Stimulated activated CD4-positive, alpha-beta T cell treated with anti-CD3 and anti-CD28 coated beads, Interleukin-15, amount 100 ng/mL, for 48 hours (primary cell): ENCODE data around the gene ARTN.

Experiments
- DNase-seq, 2 donors: peaks; one replicate each; pipeline ENCODE4 v3.0.0-alpha.2; 2020; ENCODE audit warnings: low read depth in 2 of 2

The ARTN gene

DNA sequence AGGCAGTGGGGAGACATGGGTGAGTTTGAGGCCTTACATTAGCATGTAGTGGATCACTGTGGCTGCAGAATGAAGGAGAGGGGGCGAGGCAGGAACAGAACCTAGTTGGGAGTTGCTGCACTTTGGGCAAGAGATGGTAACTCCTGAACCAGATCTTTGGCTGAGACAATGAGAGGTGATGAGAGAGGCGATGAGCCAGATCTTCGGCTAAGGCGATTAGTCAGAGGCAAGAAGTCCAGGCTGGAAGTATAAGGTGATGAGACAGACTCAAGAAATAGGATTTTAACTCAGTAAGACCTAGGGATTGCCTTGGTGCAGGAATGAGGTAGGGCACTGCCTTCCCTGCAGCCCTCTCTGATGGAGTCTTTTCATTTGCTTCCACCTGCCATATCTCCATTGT is 9.1 kb upstream of the ARTN start:
- DNase-seq: no peak

DNA sequence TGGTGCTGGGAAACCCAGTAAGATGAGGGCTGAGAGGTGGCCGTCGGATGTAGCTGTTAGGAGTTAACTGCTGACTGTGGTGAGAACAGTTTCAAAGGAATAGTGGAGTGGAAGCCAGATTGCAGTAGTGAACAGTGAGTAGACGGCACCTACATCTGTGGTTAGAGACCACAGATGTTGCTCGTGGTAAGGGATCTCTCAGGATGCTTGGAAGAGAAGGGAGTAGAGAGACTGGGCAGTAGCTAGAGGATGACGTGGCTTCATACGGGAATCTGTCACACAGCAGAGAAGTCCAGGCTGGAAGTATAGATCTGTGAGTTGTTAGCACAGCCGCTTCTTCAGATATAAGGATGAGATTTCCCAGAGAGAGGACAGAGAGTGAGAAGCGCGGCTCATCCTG is 7.8 kb upstream of the ARTN start:
- no peak for DNase-seq

DNA sequence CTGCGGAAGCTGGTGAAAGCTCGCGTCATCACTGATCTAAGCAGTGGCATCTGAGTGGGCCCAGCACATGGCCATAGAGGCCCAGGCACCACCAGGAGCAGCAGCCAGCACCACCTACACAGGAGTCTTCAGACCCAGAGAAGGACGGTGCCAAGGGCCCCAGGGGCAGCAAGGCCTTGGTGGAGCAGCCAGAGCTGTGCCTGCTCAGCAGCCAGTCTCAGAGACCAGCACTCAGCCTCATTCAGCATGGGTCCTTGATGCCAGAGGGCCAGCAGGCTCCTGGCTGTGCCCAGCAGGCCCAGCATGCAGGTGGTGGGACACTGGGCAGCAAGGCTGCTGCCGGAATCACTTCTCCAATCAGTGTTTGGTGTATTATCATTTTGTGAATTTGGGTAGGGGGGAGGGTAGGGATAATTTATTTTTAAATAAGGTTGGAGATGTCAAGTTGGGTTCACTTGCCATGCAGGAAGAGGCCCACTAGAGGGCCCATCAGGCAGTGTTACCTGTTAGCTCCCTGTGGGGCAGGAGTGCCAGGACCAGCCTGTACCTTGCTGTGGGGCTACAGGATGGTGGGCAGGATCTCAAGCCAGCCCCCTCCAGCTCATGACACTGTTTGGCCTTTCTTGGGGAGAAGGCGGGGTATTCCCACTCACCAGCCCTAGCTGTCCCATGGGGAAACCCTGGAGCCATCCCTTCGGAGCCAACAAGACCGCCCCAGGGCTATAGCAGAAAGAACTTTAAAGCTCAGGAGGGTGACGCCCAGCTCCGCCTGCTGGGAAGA is 3.2 kb upstream of the ARTN start:
- no peak for DNase-seq

DNA sequence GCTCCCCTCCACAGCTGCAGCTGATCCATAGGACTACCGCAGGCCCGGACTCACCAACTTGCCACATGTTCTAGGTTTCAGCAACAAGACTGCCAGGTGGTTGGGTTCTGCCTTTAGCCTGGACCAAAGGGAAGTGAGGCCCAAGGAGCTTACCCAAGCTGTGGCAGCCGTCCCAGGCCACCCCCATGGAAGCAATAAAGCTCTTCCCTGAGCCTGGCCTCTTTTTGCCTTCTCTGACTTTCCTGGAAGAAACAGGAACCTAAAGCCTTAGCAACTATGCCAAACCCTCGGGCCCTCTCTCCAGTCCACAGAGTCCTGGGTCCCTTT is 2.7 kb upstream of the ARTN start:
- no peak for DNase-seq

DNA sequence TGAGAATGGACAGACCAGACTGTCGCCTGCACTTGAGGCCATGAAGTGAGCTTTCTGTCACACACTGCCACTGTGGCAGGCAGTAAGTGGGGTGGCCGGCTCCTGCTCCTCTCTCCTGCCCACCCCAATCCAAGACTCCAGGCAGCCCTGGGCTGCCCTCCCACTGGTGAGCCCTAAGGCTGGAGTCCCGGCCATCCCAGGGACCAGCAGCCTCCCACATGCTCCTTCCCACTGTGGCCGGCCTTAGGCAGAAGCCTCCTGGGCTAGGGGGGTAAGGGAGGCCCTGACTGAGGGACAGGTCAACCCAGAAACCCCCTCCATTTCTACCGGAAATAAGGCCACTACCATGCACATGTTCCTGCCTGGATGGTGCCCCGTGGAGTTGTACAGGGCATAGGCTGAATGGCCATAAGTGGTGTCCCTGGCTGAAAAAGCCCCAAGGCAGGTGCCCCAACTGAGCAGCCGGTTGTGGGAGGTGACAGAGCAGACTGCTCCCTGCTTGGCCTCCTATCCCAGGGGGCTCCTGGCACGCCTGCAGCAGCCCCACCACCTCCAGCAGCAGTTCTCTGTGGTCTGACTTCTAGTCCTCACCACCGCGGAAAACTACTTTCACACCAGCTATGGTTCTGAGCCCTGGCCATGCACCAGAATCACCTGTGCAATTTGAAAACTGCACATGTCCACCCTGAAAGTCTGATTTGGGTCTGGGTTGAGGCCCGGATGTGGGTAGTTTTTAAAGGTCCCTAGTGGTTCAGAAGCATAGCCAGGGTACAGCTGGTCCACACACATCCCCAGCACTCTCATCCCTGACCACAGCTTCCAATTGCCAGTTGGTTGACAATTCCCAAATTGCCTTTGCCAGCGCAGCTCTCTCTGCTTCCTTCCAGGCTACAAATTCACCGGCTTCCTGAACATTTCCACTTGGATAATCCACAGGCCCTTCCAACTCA is 1.6 kb upstream of the ARTN start:
- no peak for DNase-seq

DNA sequence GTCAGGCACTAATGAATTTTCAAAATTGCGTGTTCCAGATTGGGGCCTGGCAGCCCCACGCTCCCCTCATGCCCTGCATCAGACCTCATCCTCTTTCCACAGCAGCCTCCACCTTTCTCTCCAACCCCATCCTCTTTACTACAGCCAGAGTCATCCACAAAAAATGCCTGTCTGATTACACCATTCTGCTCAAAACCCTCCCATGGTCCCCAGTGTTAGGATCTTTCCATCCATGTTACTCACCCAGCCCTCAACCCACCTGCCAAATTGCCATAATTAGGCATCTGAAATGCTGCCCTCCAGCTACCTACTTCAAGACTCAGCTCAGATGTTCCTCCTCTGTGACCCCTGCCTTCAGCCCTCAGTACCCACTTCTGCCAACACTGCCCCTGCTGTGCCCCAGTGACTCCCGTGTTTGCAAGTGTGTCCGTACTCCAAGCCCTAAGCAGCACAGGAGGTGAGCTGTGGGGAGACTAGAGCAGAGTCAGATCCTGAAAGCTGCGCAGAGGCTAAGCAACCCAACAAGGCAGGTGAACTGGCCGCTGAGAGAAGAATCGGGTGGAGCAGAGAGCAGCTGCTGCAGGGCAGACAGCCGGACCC is 715 bp upstream of the ARTN start:
- DNase-seq: no peak

DNA sequence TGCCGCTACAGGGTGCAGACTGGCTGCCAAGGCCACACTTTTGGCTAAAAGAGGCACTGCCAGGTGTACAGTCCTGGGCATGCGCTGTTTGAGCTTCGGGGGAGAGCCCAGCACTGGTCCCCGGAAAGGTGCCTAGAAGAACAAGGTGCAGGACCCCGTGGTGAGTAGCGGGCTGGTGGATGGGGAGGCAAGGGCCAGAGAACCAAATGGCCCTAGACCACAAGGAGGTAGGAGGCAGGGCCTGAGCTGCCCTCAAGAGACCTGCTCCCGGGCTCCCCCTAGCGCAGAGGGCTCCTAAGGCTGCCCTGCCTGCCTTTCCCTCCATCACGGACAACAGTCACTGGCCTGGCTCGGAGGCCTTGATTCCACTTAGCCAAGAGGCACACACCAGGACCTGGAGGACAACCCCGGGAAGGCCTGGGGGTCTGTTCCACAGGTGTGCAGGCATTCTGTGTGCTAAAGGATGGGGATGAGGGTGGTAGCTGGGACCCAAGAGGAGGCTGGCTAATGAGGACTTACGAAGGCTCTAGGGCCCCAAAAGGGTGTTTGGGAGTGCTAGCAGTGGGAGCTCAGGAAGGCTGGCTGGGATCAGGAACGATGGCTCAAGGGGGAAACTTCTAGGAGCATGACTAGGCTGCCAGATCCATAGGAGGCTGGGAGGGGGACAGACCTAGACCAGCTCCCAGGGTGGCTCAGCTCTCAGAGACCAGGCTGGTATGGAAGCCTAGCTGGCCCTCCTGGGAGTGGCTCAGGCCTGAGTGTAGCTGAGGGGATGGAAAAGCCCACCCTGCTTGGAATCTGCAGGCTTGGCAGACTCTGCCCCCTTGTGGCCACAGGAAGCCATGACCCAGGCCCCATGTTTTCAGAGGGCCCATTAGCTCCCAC is 742 bp downstream of the ARTN start:
- peak in 1 of 2 donors; percentile 46 for DNase-seq

DNA sequence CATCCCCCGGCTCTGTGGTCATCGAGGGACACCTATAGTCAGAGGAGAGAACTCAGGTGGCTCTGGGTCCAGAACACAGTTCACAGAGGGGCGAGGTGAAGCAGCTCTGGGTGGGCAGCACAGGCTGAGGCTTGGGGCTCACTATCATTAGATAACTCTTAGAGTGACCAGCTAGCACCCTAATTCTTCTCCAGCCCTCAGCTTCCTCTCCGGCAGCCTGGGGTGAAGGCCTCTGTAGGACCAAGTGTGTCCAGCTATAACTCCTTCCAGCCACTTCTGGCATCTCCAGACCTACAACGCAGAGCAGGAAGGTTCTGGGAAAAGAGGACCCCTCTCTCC is 1.4 kb downstream of the ARTN start:
- no peak for DNase-seq

DNA sequence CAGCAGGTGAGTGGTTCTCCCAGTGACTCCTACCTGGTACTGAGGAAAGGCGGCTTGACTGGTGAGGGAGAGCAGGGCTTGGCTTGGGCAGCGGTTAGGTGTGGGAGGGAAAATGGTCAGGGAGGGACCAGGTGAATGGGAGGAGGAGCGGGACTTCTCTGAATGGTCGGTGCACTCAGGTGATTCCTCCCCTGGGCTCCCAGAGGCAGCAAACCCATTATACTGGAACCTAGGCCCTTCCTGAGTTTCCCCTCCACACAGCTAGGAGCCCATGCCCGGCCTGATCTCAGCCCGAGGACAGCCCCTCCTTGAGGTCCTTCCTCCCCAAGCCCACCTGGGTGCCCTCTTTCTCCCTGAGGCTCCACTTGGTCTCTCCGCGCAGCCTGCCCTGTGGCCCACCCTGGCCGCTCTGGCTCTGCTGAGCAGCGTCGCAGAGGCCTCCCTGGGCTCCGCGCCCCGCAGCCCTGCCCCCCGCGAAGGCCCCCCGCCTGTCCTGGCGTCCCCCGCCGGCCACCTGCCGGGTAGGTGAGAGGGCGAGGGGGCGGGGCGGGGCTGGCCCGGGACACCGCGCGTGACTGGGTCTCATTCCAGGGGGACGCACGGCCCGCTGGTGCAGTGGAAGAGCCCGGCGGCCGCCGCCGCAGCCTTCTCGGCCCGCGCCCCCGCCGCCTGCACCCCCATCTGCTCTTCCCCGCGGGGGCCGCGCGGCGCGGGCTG is 2.3 kb downstream of the ARTN start:
- DNase-seq: no peak

DNA sequence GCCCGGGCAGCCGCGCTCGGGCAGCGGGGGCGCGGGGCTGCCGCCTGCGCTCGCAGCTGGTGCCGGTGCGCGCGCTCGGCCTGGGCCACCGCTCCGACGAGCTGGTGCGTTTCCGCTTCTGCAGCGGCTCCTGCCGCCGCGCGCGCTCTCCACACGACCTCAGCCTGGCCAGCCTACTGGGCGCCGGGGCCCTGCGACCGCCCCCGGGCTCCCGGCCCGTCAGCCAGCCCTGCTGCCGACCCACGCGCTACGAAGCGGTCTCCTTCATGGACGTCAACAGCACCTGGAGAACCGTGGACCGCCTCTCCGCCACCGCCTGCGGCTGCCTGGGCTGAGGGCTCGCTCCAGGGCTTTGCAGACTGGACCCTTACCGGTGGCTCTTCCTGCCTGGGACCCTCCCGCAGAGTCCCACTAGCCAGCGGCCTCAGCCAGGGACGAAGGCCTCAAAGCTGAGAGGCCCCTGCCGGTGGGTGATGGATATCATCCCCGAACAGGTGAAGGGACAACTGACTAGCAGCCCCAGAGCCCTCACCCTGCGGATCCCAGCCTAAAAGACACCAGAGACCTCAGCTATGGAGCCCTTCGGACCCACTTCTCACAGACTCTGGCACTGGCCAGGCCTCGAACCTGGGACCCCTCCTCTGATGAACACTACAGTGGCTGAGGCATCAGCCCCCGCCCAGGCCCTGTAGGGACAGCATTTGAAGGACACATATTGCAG is 3.0 kb downstream of the ARTN start:
- DNase-seq: no peak

DNA sequence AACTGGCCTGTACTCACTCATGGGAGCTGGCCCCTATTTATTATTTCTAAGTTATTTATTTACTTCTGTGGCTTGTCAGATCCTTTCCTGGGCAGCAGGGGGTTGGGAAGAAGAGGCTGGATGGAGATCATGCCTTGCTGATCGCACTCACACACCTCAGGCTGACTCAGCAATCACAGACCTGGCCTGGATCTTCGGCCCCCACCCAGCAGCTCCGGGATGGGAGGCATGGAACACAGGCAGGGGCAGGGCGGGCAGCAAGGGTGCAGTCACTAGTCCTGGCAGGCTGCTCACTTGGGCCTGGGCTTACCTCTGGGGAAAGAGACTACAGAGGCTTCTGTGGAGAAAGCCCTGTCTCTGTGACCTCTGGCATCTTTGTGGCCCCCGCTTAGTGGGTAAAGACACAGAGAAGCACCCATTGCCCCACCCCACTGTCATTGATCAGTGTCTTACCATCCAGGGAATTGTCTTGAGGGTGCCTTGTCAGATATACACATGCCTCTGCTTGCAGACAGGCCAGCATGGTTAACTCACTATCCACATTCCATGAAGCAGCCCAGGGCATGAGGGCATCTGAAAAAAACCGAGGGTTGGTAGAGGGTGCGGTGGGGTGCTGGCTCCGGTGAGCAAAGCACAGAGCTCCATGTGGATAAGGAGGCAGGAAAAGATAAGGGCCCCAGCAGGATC is 3.7 kb downstream of the ARTN start:
- no peak for DNase-seq

DNA sequence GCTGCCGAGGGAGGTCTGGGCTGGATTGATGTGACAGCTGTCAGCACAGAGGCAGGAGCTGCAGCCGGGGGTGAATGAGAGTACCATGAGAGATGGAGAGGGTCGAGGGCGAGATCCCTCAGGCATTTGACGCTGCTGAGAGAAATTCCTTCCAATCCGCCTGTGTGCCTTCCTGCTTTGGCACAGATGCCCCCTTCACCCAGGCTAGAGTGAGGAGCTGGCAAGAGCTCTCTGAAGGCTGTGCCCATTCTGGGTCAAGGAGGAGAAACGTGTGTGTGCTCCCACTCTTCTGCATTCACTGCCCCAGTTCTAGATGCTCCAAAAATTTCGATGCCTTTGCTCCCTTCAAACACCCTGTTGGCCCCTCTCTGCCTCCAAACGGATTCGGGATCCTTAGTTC is 4.8 kb downstream of the ARTN start:
- DNase-seq: no peak

DNA sequence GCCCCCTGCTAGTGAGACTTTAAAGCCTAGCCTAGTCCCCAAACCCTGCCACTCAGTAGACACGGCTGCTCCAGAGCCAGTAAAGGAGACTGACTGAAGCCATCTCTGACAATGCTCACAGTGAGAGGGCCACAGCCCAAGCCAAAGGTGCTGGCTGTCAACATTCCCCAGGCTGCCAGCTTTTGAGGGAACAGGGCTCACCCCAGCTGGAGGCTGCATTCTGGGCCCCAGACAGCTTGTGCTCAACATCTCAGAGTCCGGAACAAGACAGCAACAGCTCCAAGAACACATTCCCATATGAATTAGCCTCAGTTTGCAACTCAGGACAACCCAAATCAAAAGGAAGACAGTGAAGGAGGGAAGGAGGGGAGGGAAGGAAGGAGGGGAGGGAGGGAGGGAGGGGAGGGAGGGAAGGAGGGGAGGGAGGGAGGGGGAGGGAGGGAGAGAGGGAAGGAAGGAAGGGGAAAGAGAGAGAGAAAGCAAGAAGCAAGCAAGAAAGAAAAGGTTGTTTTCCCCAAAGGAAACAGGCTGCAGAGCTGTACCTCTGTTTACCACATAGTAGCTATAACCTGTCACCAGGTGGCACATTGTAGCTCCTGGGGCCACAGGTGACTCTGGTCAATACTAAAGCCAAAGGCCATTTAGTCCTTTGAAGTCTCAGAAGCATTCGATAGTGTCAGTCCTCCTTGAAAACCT is 5.4 kb downstream of the ARTN start:
- no peak for DNase-seq

DNA sequence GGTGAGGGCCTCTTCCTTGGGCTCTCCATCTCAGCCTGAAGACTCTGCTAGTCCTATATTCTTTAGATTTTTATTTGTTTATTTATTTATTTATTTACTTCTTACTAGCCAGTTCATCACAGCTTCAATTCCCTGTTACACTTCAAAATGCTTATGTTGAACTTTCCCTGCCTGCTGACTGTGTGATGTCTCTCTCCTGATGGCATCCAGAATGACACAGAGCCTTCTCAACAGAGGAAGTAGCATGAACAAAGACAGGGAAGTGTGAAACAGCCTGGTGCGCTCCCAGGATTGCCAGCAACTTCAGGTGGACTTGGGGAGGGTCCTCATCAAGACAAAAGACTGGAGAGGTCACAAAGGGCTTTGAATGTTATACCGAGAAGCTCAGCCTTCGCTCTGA is 8.8 kb downstream of the ARTN start:
- no peak for DNase-seq

DNA sequence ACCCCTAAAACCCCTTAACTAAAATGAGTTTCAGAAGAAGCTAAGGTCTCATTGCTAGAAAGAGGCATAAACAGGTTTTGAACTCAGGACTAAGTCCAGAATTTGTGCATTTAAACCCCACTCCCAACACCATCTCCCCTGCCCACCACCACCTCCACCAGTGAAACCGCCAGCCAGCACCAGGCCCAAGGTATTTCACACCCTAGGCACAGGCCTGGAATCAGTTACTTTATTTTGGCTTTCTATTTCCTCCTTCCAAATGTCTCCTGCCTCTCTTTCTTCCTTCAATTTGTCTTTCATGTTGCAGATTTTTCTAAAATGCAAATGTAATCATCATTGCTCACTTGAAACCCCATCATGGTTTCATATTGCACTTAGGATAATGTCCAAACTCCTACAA is 11.3 kb downstream of the ARTN start:
- no peak for DNase-seq

DNA sequence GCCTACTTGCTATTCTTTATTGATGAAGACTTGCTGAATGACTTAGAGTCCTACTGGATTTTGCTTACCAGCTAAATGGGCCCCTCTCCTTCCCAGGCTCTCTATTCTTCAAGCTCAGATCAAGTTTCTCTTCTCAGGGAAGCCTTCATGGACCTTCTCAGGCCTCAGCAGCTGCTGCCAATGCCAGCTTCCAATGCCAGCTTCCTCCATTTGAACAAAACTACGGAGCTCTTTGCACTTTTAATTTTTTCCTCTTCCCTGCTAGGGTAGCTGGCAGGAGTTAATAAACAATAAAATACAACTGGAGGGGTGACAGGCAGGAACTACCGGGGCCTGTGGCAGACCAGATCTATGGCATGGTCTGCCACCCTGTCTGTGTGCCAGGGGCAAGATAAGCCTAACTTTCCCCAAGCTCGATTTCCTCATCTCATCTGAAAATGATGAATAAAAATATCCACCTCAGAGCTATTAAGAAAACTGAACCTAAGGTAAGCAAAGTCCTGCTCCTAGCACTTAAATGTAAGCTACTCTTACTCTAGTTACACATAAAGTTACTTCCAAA is 12.2 kb downstream of the ARTN start:
- no peak for DNase-seq

DNA sequence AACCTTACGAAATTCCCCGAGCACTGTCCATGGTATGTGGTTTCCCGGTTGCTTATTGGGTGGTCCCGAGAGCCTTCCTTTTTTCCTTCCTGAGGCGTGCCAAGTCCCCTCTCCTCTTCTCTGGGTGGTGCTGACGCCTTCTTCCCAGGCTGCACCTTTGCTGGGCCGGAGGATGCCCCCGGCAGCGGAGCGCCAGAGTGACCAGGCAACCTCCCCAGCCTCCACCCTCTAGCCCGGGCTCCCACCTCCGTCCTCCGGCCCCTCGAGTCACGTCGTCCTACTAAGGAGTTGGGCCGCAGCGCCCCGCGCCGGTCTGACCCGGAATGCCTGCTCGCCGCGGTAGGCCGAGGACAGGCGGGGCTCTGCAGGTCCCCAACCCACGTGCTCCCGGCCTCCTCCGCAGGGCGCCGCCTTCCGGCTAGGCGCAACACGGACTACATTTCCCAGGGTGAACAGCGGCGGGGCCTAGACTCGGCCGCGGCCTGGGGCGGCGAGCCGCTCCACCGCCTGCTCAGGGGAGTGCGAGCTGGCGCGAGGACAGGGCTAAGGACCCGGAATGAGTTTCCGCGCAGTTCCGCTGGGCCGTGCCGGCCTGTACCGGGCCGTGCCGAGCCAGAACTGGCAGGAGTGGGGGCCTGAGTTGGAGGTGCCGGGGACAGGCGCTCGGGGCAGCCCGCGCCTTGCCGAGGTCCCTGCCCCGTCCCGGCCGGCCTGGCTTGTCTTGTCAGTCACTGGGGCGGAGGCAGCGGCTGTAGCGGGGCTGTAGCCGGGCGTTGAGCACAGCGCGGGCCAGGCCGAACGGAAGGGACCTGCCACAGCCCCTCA is 12.8 kb downstream of the ARTN start, which contains the start of gene IPO13:
Gene IPO13, plus strand, starts transcription at position 715 of the 825 bp plus-strand sequence. CDS start 651 bp downstream, outside the sequence.
- DNase-seq: peak; percentile 92 to 97
